Measurements from ENCODE around the gene PRR30.

- TF ChIP-seq POLR2A (IDR thresholded peaks at IDR 0.05) (no peak), CTCF (IDR thresholded peaks at IDR 0.05) (no peak)
Measured at GRCh38 chr2:27125104-27125503, 14.1 kb downstream of the PRR30 start.
